Inflammatory macrophage treated with lipopolysaccharide for 1 hour (primary cell): ENCODE measurements around the gene ABAT.

Experiments
- DNase-seq, 2 donors: peaks; one replicate each; pipeline ENCODE4 v3.0.0-alpha.2; 2020 to 2022

The ABAT gene

DNA sequence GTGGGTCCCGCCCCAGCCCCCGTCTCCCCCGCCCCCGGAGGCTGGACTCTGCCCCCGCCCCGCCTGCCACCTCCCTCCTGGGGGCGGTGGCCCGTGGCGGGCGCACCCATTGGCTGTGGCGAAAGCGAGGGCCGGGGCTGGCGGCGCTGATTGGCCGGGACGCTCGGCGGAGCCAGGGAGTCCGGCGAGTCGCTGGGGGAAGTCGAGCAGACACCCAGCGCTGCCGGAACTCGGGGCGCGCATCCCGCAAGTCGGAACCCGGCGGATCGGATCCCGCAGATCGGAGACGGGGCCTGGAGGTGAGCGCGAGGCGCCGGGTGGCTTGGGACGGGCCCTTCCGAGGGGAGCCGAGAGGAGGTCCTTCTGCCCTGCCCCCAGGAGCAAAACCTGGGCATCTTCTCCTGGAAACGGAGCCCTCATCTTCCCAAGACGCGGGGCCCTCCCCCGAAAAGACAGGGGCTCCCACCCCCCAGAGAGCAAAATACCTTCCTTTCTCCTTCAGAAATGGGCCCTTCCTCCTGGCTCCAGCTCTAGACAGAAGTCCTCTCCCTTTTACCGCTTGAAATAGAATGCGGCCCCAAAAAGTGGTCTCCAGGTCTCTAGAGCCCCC, at the start of gene ABAT:
Gene ABAT (plus strand): TSS at position 205 of the 610 bp plus-strand sequence. CDS start 61,123 bp downstream, outside the sequence.
- peak; percentile 75 to 89 for DNase-seq

GRCh38 chr16:8625491-8626087, 48.8 kb upstream of the ABAT start:
- no peak for DNase-seq

DNA sequence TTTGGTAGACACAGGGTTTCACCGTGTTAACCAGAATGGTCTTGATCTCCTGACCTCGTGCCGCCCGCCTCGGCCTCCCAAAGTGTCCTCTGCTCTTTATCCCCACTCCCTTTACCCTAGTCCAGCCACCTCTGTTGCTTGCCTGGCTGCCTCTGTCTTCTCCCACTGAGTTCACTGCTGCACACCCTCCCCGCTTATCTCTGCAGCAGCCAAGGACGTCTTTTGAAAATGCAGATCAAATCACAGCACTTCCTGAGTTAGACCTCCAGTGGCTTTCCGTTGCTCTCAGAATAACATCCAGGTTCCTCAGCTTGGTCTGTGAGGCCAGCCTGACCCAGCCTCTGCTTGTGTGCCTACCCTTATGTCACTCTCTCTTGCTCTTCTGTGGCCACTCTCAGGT, 47.5 kb upstream of the ABAT start:
- DNase-seq: no peak

DNA sequence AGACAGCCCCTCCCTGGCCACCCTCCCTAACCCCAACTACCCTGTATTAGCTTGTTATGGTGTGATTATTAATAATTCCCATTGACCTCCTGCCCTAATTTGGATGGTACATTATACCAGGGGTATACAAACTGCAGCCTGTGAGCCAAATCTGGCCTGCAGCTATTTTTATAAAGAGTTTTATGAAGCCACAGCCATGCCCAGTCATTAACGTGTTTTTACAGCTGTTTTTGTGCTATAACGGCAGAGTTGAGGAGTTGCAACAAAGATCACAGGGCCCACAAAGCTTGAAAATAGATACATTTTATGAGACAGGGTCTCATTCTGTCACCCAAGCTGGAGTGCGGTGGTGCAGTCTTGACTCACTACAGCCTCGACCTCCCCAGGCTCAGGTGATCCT, 47.0 kb upstream of the ABAT start:
- DNase-seq: no peak

DNA sequence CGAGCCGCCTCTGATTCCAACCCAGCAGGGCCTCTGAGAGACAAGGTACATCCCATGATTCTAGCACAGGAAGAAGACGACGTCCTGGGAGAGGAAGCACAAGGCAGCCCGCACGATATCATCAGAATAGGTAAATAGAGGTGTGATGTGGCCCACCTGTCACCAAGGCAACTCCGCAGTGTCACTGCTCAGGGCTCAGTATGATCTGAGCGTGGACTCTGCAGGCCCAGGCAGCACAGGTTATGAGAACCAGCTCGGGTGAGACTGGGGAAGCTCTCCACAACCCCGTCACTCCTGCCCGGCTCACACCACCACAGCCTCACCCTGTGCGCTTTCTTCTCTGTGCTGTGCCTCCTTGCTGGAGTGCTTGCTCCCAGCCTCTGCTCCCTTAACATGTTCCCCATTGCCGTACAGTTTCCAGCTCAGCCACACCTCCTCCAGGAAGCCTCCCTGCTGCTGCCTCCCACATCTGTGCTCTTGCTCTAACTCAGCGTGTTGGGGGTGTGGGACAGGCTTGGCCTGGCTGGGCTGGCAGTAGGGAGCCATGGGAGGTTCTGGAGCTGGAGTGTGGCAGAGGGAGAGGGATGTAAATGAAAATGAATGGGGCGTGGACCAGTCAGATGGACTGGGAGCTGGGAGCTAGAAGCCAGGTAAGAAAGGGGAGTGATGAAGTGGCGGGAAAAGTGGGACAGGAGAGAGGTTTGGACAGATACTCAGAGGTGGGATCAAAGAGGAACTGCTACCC, 45.3 kb upstream of the ABAT start:
- no peak for DNase-seq

DNA sequence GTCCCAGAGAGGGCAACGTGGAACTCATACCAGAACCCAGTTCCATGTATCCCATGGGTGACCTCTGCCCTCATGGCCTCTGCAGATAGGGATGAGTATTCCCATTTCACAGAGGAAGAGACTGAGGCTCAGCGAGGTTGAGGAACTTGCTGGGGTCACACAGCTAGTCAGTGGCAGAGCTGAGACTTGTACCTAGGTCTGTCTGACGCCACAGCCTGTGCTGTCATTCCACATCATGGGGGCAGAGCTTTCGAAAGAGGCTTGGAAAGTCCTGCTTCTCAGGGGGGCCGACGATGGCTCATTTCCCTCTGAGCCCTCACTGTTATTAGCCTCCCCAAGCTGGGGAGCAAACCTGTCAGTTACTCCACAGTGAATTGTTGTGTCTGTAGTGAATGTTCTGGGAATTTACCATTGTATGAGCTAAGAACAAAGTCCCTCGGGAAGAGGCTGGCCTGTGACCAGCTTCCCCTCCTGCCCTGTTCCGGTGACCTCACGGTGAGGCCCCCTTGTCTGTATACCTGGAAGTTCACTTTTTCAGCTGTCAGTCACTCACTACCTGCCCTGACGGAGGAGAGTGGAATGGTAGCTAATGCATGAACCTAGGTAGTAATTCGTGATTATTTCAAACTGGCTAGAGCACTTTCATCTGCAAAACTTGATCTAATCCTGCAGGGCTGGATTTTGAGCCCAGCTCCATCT, 44.0 kb upstream of the ABAT start:
- DNase-seq: peak; percentile 48 to 85

- DNase-seq: no peak
Observed at GRCh38 chr16:8631373-8631772, 43.0 kb upstream of the ABAT start.

- DNase-seq: no peak
Observed at GRCh38 chr16:8631818-8632465, 42.5 kb upstream of the ABAT start.

- DNase-seq: peak; percentile 92 to 98
Observed at GRCh38 chr16:8632675-8633182, 41.7 kb upstream of the ABAT start.

DNA sequence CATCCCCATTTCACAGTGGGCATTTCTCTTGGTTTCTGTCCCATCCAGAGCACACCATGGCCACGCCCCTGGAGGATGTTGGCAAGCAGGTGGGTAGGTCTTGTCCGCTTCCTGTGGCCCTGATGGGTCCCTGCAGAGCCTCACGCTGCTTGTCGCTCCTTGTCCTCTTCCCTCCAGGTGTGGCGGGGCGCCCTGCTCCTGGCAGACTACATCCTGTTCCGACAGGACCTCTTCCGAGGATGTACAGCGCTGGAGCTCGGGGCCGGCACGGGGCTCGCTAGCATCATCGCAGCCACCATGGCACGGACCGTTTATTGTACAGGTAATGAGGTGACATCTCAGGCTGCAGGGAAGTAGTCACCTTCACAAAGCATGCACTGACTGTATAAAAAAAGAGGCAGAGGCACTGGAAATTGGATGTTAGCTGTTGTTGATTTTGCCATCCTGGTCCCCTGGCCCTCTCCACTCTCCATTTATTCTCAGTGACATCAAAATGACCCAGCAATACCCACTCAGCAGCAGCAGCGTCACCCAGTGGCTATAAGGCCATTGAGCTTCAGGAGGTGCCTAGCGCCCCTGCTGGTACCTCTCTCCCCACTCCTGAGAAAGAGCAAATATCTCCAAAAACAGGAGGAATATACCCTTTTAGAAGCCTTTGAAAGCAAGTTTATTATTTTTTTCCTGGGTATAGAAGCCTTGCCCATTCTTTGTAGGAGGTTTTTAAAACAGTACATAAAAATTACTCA, 39.3 kb upstream of the ABAT start:
- no peak for DNase-seq

DNA sequence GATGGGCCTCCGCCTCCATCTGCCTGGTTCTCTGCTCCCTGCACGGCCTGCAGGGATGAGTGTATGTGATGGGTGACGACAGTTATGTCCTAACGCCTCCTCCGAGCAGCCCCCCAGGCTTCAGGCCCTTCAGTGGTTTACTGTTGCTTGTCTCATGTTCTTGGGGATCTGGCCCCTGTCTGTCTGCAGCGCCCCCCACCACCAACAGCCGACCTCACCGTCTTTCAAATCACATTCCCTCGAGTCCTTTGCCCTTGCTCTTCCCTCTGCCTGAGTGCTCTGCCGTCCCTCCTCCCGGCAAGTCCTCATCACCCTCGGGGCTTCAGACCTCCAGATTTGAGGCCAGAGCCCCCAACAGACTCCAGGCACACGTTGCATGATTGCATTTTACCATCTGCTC, 34.7 kb upstream of the ABAT start:
- DNase-seq: no peak

GRCh38 chr16:8641671-8642070, 32.7 kb upstream of the ABAT start:
- no peak for DNase-seq

- no peak for DNase-seq
Observed at GRCh38 chr16:8642146-8642545, 32.3 kb upstream of the ABAT start.

DNA sequence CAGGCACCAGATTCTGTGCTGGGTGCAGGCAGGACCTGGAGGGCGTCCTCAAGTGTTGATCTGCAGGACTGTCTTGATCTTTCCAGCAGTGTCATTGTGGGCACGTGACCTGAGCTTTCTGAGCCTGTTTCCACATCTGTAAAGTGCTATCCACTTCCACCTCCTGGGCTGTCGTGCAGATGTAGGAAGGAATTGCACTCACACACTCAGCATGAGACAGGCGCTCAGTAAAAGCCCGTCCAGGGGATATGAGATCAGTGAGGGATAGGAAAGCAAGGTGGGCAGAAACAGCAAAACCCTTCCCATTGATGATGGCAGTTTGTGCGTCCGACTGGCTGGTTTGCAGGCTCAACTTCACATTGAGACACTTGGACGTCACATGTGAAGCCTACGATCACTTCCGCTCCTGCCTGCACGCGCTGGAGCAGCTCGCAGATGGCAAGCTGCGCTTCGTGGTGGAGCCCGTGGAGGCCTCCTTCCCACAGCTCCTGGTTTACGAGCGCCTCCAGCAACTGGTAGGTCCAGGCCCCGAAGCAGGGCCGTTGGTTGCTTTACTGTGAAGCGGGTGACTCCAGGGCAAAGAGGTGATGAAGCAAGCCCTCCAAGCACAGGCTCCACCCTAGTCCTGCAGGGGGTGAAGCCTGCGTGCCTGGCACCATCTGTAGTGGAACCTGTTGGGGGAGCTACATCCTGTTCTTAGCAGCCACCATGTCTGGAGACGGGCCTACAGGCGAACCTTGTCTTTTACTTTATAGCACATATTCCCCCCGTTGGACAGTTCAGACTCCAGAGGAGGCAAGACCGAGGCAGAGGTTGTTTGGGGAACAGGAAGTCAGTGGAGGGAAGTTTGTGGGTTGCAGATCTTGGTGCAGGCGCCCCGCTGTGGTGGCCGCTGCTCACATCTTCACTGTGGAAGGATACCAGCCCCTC, 29.9 kb upstream of the ABAT start:
- peak; percentile 72 to 74 for DNase-seq

DNA sequence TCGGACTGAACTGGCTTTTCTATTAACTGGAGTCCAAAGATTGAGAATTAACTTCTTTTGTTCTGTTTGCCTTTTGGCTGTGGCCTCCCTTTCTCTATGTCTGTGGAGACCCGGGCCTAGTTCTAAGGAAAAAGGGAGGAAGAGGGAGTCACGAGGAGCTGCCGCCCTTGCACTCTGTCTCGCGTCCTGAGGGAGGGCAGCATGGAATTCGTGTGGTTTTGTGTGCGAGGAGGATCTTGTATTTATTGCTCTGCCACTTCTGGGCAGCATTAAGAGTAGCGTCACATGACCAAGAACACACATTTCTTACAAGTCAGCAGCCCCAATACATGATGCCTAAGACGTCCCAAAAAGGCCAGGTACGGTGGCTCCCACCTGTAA, 29.3 kb upstream of the ABAT start:
- no peak for DNase-seq

DNA sequence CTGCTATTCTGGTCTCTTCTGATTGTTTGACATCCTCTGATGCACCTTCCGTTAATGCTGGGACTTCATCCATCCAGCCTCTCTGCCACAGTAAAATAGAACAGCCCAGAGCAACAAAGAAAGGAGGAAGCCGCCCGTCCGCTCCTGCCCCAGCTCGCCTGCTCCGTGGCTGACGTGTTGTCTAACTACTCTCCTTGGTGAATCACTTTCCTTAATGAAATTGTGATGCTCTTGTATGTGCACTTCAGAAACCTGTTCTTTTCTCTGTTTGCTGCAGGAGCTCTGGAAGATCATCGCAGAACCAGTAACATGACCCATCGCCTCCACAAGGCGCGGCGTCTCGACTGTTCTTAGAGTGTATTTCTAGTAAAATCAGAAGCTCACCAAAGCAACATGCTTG, 28.6 kb upstream of the ABAT start:
- no peak for DNase-seq

GRCh38 chr16:8646326-8647053, 27.9 kb upstream of the ABAT start:
- DNase-seq: no peak

DNA sequence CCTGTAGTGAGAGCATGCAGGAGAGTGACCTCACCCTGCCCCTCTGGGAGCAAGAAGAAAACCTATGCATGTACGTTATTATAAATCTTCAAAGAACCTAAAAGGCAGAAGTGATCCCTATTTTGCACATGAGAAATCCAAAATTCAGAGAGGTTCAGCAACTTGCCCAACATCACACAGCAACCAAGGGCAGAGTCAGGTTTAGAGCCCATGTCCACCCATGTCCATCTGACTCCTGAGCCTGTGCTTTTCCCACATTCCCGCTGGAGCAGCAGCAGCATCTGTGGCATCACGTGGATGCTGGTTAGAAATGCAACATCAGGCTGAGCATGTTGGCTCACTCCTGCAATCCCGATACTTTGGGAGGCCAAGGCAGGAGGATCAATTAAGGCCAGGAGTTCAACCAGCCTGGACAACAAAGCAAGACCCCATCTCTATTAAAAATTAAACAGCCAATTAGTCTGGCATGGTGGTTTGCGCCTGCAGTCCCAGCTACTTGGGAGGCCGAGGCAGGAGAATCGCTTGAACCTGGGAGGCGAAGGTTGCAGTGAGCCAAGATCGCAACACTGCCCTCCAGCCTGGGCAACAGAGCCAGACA, 26.6 kb upstream of the ABAT start:
- no peak for DNase-seq

- DNase-seq: no peak
Observed at GRCh38 chr16:8648877-8649276, 25.5 kb upstream of the ABAT start.
